Mammary epithelial cell (primary cell): ENCODE measurements around the gene PATZ1.

Experiments
- CTCF ChIP-seq, 2 donors: IDR thresholded peaks in 1 of 2; conservative IDR thresholded peaks in 1 of 2; 2 replicates each; pipeline ENCODE4 v1.5.1; 2011 to 2012; ENCODE audit warnings: inconsistent platforms in 2 of 2, low read length in 2 of 2, mild to moderate bottlenecking in 2 of 2, control low read depth in 1 of 2, low read depth in 1 of 2; ENCODE audit not compliant: insufficient read depth in 1 of 2; ENCODE audit errors: extremely low read depth in 1 of 2
- EZH2 ChIP-seq: IDR thresholded peaks from 2 replicates; pipeline ENCODE4 v1.6.1; 2012; ENCODE audit warnings: low read length, inconsistent platforms, borderline replicate concordance

DNA sequence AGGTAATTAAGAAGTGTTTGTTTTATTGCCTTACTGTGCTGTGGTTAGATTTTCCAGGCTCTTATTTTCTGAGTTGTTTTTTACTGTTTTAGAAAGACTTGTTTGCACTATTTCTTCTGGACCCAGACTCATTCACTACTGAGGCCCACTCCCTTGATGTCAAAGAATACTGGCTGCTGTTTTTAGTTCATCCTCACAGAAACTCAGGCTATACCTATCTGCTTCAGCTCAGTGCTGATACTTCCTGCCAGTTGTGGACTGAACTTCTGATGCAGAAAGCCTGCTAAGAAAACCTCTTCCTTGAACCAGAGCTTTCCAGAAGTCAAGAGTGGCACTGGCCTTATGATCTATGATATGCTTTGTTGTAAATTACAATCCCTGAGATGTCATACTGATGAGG is 38.0 kb downstream of the PATZ1 start:
- TF ChIP-seq CTCF (conservative IDR thresholded peaks at IDR 0.05 in 1 of 2, IDR thresholded peaks at IDR 0.05 in 1 of 2; ENCODE audit: extremely low read depth in 1 of 2, insufficient read depth in 1 of 2, low read depth in 1 of 2, low read length in 2 of 2) (no peak), EZH2 (no peak)
